ENCODE measurements around the gene CTSW.
A peak's percentile ranks its signal among the peaks of the same experiment; 100 is the strongest.

Gene CTSW

GRCh38 chr11:65891219-65892136 is 11.8 kb downstream of the CTSW start (continued):
- 0 out of 2 replicates have a peak, but pooled peaks have one; percentile 11 for TF ChIP-seq ZSCAN30 (tag by site-specific recombination; IDR thresholded peaks at IDR 0.05)
- TF ChIP-seq SCRT2 (tag by site-specific recombination; IDR thresholded peaks at IDR 0.05), result no peak
- no peak for TF ChIP-seq ZNF626 (tag by site-specific recombination; IDR thresholded peaks at IDR 0.05)
- peak; percentile 45 for TF ChIP-seq ZNF398 (tag by site-specific recombination; IDR thresholded peaks at IDR 0.05)
- no peak for TF ChIP-seq ZNF768 (tag by site-specific recombination; IDR thresholded peaks at IDR 0.05)
- TF ChIP-seq ZFHX2 (tag by site-specific recombination; conservative IDR thresholded peaks at IDR 0.05), result peak; percentile 26; the same call in 1 of the 2 replicates
- TF ChIP-seq ZNF239 (tag by site-specific recombination; IDR thresholded peaks at IDR 0.05), result no peak
- TF ChIP-seq ZBTB6 (tag by site-specific recombination; IDR thresholded peaks at IDR 0.05), result peak; percentile 86
- TF ChIP-seq YY2 (tag by site-specific recombination; IDR thresholded peaks at IDR 0.05), result no peak
- TF ChIP-seq ZNF621 (tag by site-specific recombination; IDR thresholded peaks at IDR 0.05), result no peak
- TF ChIP-seq, protein P1, sequence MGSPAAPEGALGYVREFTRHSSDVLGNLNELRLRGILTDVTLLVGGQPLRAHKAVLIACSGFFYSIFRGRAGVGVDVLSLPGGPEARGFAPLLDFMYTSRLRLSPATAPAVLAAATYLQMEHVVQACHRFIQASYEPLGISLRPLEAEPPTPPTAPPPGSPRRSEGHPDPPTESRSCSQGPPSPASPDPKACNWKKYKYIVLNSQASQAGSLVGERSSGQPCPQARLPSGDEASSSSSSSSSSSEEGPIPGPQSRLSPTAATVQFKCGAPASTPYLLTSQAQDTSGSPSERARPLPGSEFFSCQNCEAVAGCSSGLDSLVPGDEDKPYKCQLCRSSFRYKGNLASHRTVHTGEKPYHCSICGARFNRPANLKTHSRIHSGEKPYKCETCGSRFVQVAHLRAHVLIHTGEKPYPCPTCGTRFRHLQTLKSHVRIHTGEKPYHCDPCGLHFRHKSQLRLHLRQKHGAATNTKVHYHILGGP (tag by site-specific recombination; IDR thresholded peaks at IDR 0.05), result no peak
- no peak for TF ChIP-seq ZNF24 (tag by site-specific recombination; IDR thresholded peaks at IDR 0.05)
- TF ChIP-seq ZNF558 (tag by site-specific recombination; IDR thresholded peaks at IDR 0.05), result no peak
- TF ChIP-seq ZNF292 (tag by site-specific recombination; IDR thresholded peaks at IDR 0.05; ENCODE audit: borderline replicate concordance, low read depth), result no peak
- TF ChIP-seq OVOL3 (tag by site-specific recombination; IDR thresholded peaks at IDR 0.05), result no peak
- no peak for TF ChIP-seq ZNF623 (tag by site-specific recombination; IDR thresholded peaks at IDR 0.05)
- 0 out of 2 replicates have a peak, but pooled peaks have one; percentile 10 for TF ChIP-seq SP7 (tag by site-specific recombination; IDR thresholded peaks at IDR 0.05)
- TF ChIP-seq MZF1 (tag by site-specific recombination; IDR thresholded peaks at IDR 0.05; ENCODE audit: borderline replicate concordance), result no peak
- TF ChIP-seq ZNF654 (tag by site-specific recombination; IDR thresholded peaks at IDR 0.05; ENCODE audit: low read depth), result no peak
- TF ChIP-seq, protein P2, sequence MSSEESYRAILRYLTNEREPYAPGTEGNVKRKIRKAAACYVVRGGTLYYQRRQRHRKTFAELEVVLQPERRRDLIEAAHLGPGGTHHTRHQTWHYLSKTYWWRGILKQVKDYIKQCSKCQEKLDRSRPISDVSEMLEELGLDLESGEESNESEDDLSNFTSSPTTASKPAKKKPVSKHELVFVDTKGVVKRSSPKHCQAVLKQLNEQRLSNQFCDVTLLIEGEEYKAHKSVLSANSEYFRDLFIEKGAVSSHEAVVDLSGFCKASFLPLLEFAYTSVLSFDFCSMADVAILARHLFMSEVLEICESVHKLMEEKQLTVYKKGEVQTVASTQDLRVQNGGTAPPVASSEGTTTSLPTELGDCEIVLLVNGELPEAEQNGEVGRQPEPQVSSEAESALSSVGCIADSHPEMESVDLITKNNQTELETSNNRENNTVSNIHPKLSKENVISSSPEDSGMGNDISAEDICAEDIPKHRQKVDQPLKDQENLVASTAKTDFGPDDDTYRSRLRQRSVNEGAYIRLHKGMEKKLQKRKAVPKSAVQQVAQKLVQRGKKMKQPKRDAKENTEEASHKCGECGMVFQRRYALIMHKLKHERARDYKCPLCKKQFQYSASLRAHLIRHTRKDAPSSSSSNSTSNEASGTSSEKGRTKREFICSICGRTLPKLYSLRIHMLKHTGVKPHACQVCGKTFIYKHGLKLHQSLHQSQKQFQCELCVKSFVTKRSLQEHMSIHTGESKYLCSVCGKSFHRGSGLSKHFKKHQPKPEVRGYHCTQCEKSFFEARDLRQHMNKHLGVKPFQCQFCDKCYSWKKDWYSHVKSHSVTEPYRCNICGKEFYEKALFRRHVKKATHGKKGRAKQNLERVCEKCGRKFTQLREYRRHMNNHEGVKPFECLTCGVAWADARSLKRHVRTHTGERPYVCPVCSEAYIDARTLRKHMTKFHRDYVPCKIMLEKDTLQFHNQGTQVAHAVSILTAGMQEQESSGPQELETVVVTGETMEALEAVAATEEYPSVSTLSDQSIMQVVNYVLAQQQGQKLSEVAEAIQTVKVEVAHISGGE (tag by site-specific recombination; conservative IDR thresholded peaks at IDR 0.05; ENCODE audit: low read depth), result peak; percentile 60
- TF ChIP-seq ZNF335 (tag by site-specific recombination; conservative IDR thresholded peaks at IDR 0.05), result no peak
- no peak for TF ChIP-seq TSHZ1 (tag by site-specific recombination; IDR thresholded peaks at IDR 0.05; ENCODE audit: borderline replicate concordance)
- TF ChIP-seq ZFP41 (tag by site-specific recombination; IDR thresholded peaks at IDR 0.05; ENCODE audit: borderline replicate concordance), result no peak
- TF ChIP-seq ZNF449 (tag by site-specific recombination; IDR thresholded peaks at IDR 0.05), result no peak
- peak; percentile 85 for TF ChIP-seq GLIS2 (tag by site-specific recombination; IDR thresholded peaks at IDR 0.05)
- no peak for TF ChIP-seq BCL11B (tag by site-specific recombination; IDR thresholded peaks at IDR 0.05; ENCODE audit: low read depth)

Measured in HEK293 (cell line).